GM18511 (cell line): ENCODE data around the gene EFCAB8.

Source experiments
- ATAC-seq: cut with Tn5 transposase; IDR thresholded peaks from one replicate; pipeline ENCODE4 v1.9.1; 2021; ENCODE audit warnings: mild to moderate bottlenecking, moderate library complexity; ENCODE audit not compliant: unreplicated experiment

EFCAB8 gene

GRCh38 chr20:32909451-32909850 lies 50.7 kb downstream of the EFCAB8 start:
- no peak for ATAC-seq

GRCh38 chr20:32909896-32910571 lies 51.3 kb downstream of the EFCAB8 start:
- ATAC-seq: no peak

- ATAC-seq: no peak
Measured at GRCh38 chr20:32911355-32911754, 52.6 kb downstream of the EFCAB8 start.

DNA sequence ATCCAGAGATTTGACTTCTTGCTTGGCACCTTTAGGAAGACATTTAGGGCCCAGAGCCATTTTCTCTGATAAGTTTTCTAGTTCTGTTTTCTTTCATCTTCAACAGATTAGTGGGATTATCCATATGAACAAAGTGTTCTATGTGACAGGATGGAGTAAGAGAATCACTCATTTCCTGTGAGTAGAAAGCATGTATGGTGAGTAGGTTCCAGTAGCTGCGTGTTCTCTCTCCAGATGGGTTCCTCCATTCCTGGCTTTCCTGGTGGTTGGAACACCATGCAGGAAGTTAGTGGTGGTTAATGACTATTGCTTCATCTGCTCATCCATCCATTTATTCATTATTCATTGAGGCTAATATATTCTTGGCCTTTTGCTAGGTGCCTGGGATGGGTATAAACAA lies 54.0 kb downstream of the EFCAB8 start:
- ATAC-seq: no peak

GRCh38 chr20:32914031-32914430 lies 55.3 kb downstream of the EFCAB8 start:
- no peak for ATAC-seq

GRCh38 chr20:32917191-32917950 lies 58.6 kb downstream of the EFCAB8 start:
- ATAC-seq: no peak

DNA sequence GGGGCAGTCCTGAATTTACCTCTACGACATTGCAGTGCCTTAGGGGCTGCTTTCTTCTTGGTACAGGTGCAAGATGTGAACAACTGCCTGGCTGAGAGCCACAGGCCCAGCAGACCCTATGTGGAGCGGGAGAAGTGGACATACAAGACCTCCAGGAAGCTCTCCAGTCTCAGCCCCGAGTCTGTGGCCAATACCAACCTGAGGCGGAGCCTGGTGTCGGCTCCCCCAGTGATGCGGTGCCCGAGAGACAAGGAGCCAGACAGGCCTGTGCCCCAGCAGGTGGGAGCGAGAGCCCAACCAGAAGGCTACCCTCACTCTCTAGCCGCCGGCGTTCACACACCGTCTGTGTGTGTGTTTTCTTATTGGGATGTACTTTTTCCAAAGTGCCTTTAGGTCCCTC lies 59.6 kb downstream of the EFCAB8 start:
- ATAC-seq: no peak

DNA sequence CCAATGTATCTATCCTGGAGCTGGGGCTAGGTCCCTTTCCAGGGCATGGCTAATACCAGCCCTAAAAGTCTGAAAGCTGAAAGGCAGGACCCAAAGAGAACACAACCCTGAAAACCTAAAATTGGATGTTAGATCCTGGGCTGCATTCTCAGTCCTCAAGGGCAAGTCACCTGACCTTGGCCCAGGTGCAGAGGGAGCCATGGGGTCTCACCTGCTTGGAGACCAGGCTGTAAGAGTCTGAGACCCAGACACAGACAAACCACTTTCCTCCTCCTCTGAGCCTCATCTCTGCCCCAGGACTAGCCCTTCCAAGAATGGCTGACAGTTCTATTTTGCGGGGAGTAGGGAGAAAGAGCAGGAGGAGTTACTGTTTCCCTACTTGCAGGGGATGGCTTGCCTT lies 60.0 kb downstream of the EFCAB8 start:
- ATAC-seq: no peak

- ATAC-seq: no peak
Measured at GRCh38 chr20:32920066-32920465, 61.3 kb downstream of the EFCAB8 start.

DNA sequence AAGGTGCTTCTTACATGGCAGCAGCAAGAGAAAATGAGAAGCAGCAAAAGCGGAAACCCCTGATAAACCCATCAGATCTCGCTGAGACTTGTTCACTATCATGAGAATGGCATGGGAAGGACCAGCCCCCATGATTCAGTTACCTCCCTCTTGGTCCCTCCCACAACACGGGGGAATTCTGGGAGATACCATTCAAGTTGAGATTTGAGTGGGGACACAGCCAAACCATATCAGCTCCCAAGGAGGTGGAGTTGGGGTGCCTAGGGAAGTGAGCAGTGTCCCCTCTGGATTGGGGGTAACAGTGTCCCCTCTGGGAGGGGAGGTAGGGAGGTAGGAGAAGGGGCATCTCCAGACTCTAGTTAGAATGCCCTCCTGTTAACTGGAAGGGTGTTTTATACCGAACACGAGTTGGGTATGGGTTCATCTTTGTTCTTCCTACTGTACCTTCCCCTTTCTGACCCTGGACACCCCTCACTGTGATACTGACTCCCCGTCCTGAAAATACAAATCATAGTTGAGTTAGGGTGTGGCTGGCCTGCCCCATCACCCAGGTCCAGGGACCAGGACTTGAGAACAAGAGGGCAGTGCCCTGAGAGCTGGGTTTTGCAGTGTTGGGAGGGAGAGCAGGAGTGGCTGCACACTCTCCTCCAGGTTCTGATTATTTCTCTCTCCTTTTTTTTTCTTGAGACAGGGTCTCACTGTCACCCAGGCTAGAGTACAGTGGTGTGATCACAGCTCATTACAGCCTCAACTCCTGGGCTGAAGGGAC lies 62.0 kb downstream of the EFCAB8 start:
- no peak for ATAC-seq

- ATAC-seq: no peak
Measured at GRCh38 chr20:32922466-32922865, 63.7 kb downstream of the EFCAB8 start.

DNA sequence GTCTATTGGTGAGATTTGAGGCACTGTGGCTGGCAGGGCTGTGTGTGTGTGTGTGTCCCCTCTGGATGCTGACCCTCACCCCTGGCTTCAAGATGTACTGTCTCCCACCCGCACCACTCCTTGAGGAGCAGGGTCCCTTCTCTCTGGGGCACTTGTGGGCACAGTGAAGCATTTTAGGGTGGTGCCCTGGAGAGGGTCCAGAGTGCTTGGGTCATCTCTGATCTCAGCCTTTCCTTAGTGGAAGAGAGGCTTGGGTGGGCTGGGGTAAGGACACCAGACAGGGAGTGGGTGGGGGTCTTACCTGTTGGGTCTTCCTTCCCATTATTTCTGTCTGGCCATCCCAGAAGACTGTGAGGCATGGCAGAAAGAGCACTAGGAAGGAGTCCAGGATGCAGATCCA lies 66.1 kb downstream of the EFCAB8 start:
- ATAC-seq: no peak

- no peak for ATAC-seq
Measured at GRCh38 chr20:32925481-32926196, 66.9 kb downstream of the EFCAB8 start.

GRCh38 chr20:32929162-32929561 lies 70.4 kb downstream of the EFCAB8 start:
- no peak for ATAC-seq

GRCh38 chr20:32930181-32930580 lies 71.5 kb downstream of the EFCAB8 start:
- no peak for ATAC-seq

DNA sequence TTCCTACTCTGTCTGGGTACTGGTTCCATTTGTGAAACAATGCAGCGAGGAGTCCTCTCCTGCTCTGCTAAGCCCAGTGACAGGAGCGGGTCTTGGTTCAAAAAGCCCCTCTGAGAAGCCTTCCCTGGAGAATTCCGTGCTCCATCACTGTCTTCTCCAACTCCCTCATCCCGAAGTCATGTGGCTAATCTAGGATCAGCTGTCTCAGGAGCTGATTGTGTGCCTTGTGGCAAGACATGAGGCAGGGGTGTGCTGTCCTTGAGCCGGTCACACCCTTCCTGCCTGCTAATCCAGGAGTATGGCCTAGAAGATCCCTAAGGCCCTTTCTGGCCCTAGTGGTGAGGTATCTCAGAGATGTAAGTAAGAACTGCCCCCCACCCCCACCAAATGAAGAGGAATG lies 72.0 kb downstream of the EFCAB8 start:
- no peak for ATAC-seq

- ATAC-seq: no peak
Measured at GRCh38 chr20:32934580-32934979, 75.9 kb downstream of the EFCAB8 start.

- no peak for ATAC-seq
Measured at GRCh38 chr20:32941155-32941885, 82.6 kb downstream of the EFCAB8 start.

DNA sequence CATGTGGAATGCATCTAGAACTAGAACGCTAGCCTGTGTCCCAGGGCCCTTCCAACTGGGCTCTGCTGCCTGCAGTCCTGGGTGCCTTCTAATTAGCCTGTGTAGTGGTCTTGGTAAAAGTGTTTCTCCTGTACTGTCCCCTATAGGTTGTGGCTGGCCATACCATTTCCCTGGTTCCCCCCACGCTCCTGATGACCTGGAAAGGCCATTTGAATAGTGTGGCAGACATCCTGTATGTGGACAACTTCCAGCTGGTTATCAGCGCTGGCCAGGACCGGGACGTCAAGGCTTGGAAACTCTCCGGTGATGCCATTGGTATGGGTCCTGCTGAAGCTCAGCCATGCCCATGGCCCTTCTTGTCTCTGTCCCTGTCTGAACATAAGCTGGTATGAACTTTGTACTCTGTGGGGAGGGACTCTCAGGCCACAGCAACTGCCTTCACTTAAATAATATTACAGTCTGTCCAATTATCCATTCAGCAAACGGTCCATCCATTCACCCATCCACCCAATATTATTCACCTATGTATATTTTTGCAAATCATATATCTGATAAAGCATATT lies 84.8 kb downstream of the EFCAB8 start:
- no peak for ATAC-seq

DNA sequence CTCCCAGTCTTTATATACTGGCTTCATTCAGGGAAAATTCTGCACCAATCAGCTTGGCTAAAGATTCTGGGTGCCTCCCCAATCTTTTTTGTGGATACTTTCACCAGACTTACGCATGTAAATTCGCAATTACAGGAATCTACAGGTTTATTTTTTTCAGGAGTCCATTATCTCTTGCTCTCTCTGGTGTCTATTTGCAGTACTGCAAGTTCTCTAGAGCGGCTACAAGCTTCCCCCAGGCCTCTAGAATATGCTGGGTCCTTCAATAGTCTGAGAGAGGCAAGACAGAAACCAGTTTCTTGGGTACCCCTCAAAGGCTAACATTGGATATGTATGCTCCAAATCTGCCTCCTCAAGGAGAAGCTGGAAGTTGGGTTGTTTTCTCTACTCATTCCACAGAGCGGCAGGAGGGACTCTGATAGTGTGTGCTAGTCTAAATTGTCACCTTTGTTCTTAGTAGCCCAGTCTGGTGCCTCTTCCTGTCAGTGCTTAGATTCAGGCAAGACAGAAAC lies 87.0 kb downstream of the EFCAB8 start:
- no peak for ATAC-seq
